HG03439 (cell line): ENCODE data around the gene HOXB4.

Experiments used
- ATAC-seq: cut with Tn5 transposase; IDR thresholded peaks from one replicate; pipeline ENCODE4 v1.9.1; 2021; ENCODE audit warnings: mild to moderate bottlenecking, moderate library complexity; ENCODE audit not compliant: unreplicated experiment

Gene HOXB4

GRCh38 chr17:48561884-48562810 is 16.0 kb downstream of the HOXB4 start:
- ATAC-seq: no peak

DNA sequence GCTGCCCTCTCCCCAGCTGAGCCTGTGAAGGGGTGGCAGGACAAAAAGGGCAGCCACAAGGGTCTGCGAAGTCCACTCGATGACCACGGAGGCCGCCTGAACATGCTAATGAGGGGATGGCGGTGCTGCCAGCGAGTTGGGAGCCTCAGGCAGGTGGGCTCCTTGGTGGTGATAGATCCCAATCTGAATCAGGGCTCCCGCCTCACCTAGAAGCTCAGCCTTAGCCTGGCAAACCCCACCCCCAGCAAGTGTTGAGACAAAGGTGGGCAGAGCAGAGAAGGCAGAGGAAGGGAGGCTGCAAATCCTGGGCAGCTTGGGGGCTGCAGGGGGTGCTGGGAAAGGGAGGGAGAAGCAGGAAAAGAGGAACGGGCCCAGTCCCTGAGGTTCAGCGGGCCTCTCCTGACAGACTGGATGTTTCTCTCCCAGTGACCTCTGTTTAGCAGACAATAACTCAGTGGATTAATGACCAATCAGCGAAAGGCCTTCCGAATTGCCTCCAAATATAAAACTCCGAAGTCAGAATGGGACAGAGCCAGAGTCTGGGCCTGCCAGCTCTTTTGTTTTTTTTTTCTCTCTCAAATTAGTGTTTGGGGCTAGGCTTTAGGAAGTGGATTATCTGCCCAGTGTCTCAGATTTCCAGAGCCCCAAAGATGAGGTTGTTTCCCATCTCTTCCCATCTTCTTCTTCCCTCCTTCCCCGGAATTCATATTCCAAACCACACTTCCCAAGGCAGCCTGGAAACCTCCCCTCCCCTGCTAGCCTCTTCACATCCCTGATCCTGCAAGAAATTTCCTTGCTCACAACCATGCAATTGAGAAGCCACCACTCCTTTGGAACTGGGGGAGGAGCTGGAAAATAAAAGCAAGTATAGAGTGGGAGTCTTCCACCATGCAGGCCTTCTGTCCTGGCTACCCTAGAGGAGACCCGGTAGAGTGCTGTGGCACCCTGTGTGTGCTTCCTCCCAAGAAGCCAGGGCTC is 18.0 kb downstream of the HOXB4 start:
- ATAC-seq: no peak

DNA sequence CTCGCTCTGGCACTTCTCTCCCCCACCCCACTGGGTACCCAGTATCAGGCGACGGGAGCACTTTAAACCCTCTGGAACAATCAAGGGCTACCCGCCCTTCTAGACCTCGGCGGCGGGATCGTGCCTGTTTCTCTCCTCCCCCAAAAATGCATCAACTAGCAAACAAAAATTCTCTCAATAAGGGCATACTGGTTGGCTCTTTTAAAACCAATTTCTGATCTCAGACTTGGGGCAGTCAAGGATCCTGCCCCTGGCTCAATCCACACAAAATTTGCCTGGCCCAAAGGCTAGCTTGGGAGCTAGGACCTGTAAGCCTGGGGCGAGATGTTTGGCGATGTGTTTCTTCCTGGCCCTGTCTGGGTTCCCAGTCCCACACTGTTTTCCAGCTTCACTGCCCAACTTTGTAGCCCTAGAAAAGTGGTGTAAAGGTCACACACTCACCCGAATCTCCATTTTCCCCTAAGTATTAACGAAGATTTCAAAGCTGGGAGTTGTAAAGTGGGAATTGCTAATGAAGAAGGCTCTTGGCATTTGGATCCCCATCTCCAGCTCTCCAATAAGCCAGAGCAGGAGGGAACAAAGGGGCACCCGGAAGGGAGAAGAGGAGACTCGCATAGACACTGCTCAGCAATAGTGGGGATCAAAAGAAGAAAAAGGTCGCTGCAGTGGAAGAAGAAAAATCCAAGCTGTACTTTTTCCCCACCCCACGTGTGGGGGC is 18.9 kb downstream of the HOXB4 start:
- no peak for ATAC-seq

DNA sequence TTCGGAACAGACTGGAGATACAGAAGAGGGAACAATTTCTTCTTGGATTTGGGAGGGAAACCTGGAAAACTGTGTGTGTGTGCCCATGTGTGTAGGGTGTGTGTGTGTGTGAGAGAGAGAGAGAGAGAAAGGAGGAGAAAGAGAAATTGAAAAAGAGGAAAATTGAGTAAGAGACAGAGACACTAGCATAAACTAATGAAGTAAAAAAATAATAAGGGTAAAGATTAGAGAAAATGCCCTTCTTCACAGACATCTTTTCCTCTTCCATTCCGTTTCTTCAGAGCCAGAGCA is 19.4 kb downstream of the HOXB4 start:
- no peak for ATAC-seq

- ATAC-seq: no peak
Observed at GRCh38 chr17:48558057-48558830, 19.9 kb downstream of the HOXB4 start.

GRCh38 chr17:48556576-48557401 is 21.4 kb downstream of the HOXB4 start:
- ATAC-seq: no peak

DNA sequence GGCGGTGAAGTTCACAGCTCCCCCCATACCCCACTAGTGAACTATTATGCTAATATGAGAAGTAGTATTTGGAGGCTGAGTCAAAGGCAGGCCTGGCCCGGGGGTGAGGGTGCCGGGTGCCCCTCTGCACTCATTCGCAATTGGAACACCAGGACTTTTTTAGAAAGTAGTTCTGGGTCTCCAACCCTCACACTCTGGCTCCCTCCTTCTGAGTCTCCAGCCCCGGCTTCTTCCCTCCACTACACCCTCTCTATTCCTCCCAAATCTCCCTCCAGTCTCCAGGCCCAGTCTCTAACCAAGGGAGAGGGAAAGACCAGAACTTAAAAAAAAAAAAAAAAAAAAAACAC is 21.9 kb downstream of the HOXB4 start:
- ATAC-seq: no peak

- ATAC-seq: no peak
Observed at GRCh38 chr17:48555258-48556228, 22.6 kb downstream of the HOXB4 start.

DNA sequence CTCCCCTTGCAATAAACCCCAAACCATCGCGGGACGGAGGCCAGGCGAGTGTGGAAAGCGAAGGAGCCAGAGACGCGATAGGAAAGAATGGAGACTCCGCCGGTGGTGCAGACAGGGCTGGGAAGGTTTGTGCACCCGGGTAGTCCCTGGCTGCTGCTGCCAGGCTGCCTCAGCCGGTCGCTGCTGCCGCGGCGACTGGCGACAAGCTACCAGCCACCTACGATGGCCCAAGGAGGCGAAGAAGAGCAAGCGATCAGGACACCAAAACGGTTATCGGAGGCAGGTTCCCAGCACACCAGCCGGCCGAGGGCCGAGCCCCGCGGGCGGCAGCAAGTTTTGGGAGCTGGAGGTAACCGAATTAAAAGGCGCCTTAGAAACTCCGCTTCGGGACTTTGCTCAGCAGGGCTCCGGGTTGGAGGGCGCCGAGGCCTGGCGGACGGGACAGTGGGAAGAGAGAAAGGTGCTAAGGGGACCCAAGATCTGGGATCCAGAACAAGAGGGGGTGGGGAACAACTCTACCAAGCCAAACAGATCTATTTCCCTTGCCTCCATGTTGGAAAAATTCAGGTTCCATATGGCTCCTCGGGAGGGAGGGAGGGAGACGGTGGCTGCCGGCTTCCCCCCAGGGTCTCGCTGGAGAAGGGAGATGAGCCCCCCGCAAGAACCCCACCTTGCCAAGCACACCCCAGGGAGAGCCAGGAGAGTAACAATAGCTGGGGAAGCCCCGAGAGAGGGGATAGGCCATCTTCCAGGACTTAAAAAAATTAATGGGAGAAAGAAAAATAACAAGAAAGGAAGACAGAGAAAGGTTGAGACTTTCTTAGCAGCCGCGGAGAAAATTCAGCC is 23.5 kb downstream of the HOXB4 start:
- ATAC-seq: no peak

- no peak for ATAC-seq
Observed at GRCh38 chr17:48553826-48554225, 24.3 kb downstream of the HOXB4 start.

DNA sequence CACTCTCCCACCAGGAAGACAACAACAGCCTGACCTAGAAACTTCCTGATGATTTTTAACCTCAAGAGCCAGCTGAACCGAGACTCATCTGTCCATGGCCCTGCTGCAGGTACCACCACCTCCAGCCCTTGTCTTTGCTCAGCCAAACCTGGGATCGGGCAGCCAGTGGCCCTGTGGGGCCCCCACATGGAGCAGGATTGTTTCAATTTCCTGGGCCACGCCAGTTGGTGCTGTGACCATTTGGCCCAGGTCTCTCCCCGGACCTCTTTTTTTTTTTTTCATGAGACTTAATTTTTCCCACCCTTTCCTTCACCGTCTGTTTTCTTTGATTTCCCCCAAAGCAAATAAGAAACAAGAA is 25.0 kb downstream of the HOXB4 start:
- ATAC-seq: no peak

- no peak for ATAC-seq
Observed at GRCh38 chr17:48552466-48553189, 25.5 kb downstream of the HOXB4 start.

GRCh38 chr17:48551596-48552465 is 26.3 kb downstream of the HOXB4 start:
- ATAC-seq: no peak

- ATAC-seq: no peak
Observed at GRCh38 chr17:48551214-48551555, 27.0 kb downstream of the HOXB4 start.

GRCh38 chr17:48550502-48551213 is 27.5 kb downstream of the HOXB4 start:
- ATAC-seq: no peak
